Neural progenitor cell (in vitro differentiated cells): Measurements from ENCODE around the gene FOXI3. TPM values are rescaled to one million over a fixed set of nuclear protein-coding genes. Genes with fewer than 3 reads are reported as not detected.
"Not testable (repeated sequence)": the region's sequence is repeated elsewhere in the genome, so short reads cannot be mapped to it uniquely, and the experiment has no call there.

Source experiments
- DNase-seq: peaks from one replicate; pipeline ENCODE4 v3.0.0-alpha.2; 2016; ENCODE audit warnings: low spot score
- H2AFZ ChIP-seq: fragments of 200-600 bp; sonication (generic); replicated peaks from 2 replicates; pipeline ENCODE4 v1.6.1; 2016; ENCODE audit warnings: antibody characterized with exemption
- H3F3A ChIP-seq: fragments of 200-600 bp; sonication (generic); 2 replicates; pipeline ENCODE4 v1.6.1; 2016; ENCODE audit warnings: antibody characterized with exemption, low read depth
- H3K27ac ChIP-seq: fragments of 200-600 bp; sonication (generic); 2 replicates; pipeline ENCODE4 v1.5.1; 2016; ENCODE audit warnings: mild to moderate bottlenecking
- H3K27me3 ChIP-seq: fragments of 200-600 bp; sonication (generic); 2 replicates; pipeline ENCODE4 v1.6.1; 2016; ENCODE audit warnings: mild to moderate bottlenecking, moderate library complexity
- H3K36me3 ChIP-seq: fragments of 200-600 bp; sonication (generic); 2 replicates; pipeline ENCODE4 v1.5.1; 2016
- H3K4me1 ChIP-seq: fragments of 200-600 bp; sonication (generic); 2 replicates; pipeline ENCODE4 v1.6.1; 2016; ENCODE audit warnings: mixed run types
- H3K4me2 ChIP-seq: fragments of 200-600 bp; sonication (generic); 2 replicates; pipeline ENCODE4 v1.6.1; 2016
- H3K4me3 ChIP-seq: fragments of 200-600 bp; sonication (generic); 2 replicates; pipeline ENCODE4 v1.5.1; 2016
- H3K79me2 ChIP-seq: fragments of 200-600 bp; sonication (generic); 2 replicates; pipeline ENCODE4 v1.6.1; 2016; ENCODE audit warnings: low read depth
- H3K9ac ChIP-seq: fragments of 200-600 bp; sonication (generic); 2 replicates; pipeline ENCODE4 v1.6.1; 2016
- H3K9me3 ChIP-seq: fragments of 200-600 bp; sonication (generic); 2 replicates; pipeline ENCODE4 v1.5.1; 2016; ENCODE audit warnings: low read depth
- H4K20me1 ChIP-seq: fragments of 200-600 bp; sonication (generic); 2 replicates; pipeline ENCODE4 v1.6.1; 2016; ENCODE audit warnings: low read depth
- H3K27ac Mint-ChIP-seq: 3 replicates; pipeline ENCODE4 v1.8.0; 2021; ENCODE audit warnings: mixed read lengths
- H3K27me3 Mint-ChIP-seq: 2 replicates; pipeline ENCODE4 v1.8.0; 2022; ENCODE audit warnings: low read depth, mild to moderate bottlenecking, inconsistent platforms, moderate library complexity, mixed read lengths; ENCODE audit not compliant: insufficient read depth
- H3K36me3 Mint-ChIP-seq: 3 replicates; pipeline ENCODE4 v1.8.0; 2021; ENCODE audit warnings: mixed read lengths
- H3K4me1 Mint-ChIP-seq: 3 replicates; pipeline ENCODE4 v1.8.0; 2021; ENCODE audit warnings: mixed read lengths
- H3K4me3 Mint-ChIP-seq: 3 replicates; pipeline ENCODE4 v1.8.0; 2021; ENCODE audit warnings: mild to moderate bottlenecking, moderate library complexity, mixed read lengths
- H3K9me3 Mint-ChIP-seq: 3 replicates; pipeline ENCODE4 v1.8.0; 2020; ENCODE audit warnings: mixed read lengths
- CTCF ChIP-seq: fragments of 200-600 bp; sonication (generic); IDR thresholded peaks from 2 replicates; pipeline ENCODE4 v1.5.1; 2017; ENCODE audit warnings: antibody characterized with exemption, mild to moderate bottlenecking
- EZH2 ChIP-seq: fragments of 200-600 bp; sonication (generic); IDR thresholded peaks from 2 replicates; pipeline ENCODE4 v1.6.1; 2017; ENCODE audit warnings: antibody characterized with exemption, mild to moderate bottlenecking, moderate library complexity
- EZH2phosphoT487 ChIP-seq: fragments of 200-600 bp; sonication (generic); IDR thresholded peaks from 2 replicates; pipeline ENCODE4 v1.6.1; 2017; ENCODE audit warnings: antibody characterized with exemption
- total RNA-seq: library from RNA; depleted of rRNA; stranded (reverse); fragments of >200 nt; gene quantifications from 2 replicates; pipeline ENCODE4 v1.2.3, GENCODE V29; 2015; ENCODE audit warnings: low replicate concordance

The FOXI3 gene
- total RNA-seq, 1 donor from 2014 or later, result 0.51 TPM

DNA sequence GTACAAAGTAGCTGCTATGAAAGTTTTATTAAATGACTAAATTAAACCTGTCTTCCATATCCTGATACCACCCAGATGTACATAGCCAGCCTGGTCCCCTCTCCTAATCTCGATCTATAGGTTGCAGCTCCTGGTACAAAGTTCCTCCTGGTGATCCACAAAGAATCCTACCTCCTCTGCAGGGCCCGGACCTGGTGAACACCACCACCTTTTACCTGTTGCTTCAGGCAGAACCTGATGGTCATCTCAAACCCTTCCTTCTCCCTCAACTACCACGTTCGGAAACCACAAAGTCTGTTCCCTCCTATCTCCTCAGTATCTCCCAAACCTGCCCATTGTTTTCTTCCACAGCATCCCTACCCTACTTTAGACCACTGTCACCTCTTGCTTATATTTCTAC, 15.5 kb downstream of the FOXI3 start:
- H3K36me3 ChIP-seq, result no peaks in the 10 kb centered on the region
- Mint-ChIP-seq H3K36me3 (no peaks in the 10 kb centered on the region), H3K9me3 (peaks cover 2% of the 10 kb centered on the region), H3K27me3 (peaks cover 7% of the 10 kb centered on the region), H3K27ac (no peak overlapping the region), H3K4me1 (no peaks in the 10 kb centered on the region), H3K4me3 (no peak overlapping the region)
- H3K9ac ChIP-seq, result no peak overlapping the region
- TF ChIP-seq CTCF, result no peak
- TF ChIP-seq EZH2phosphoT487, result no peak
- TF ChIP-seq EZH2, result no peak
- H3K4me1 ChIP-seq, result no peaks in the 10 kb centered on the region
- H3K9me3 ChIP-seq, result no peaks in the 10 kb centered on the region
- no peaks in the 10 kb centered on the region for H3K79me2 ChIP-seq
- H3K27ac ChIP-seq, result no peak overlapping the region
- no peaks in the 10 kb centered on the region for H3F3A ChIP-seq
- no peak for DNase-seq
- H4K20me1 ChIP-seq, result no peaks in the 10 kb centered on the region
- H3K4me3 ChIP-seq, result no peak overlapping the region
- no peak overlapping the region for H2AFZ ChIP-seq
- H3K27me3 ChIP-seq, result no peaks in the 10 kb centered on the region
- no peak overlapping the region for H3K4me2 ChIP-seq

- no peak overlapping the region for H3K4me3 Mint-ChIP-seq
- DNase-seq, result no peak
- no peaks in the 10 kb centered on the region for H3K36me3 ChIP-seq
Observed at GRCh38 chr2:88429929-88430328, 22.6 kb downstream of the FOXI3 start.

GRCh38 chr2:88423733-88424132, 28.8 kb downstream of the FOXI3 start:
- H3K9ac ChIP-seq, result no peak overlapping the region
- Mint-ChIP-seq H3K27me3 (peaks cover 10% of the 10 kb centered on the region), H3K36me3 (no peaks in the 10 kb centered on the region), H3K4me1 (no peaks in the 10 kb centered on the region), H3K4me3 (no peak overlapping the region), H3K27ac (no peak overlapping the region), H3K9me3 (peaks cover 3% of the 10 kb centered on the region)
- no peak overlapping the region for H2AFZ ChIP-seq
- H3K9me3 ChIP-seq, result no peaks in the 10 kb centered on the region
- H3K36me3 ChIP-seq, result no peaks in the 10 kb centered on the region
- no peaks in the 10 kb centered on the region for H3K79me2 ChIP-seq
- TF ChIP-seq EZH2phosphoT487 (no peak), EZH2 (no peak), CTCF (no peak)
- no peaks in the 10 kb centered on the region for H3K4me1 ChIP-seq
- H3K4me2 ChIP-seq, result no peak overlapping the region
- no peaks in the 10 kb centered on the region for H3F3A ChIP-seq
- no peaks in the 10 kb centered on the region for H4K20me1 ChIP-seq
- no peak for DNase-seq
- H3K27ac ChIP-seq, result no peak overlapping the region
- H3K27me3 ChIP-seq, result no peaks in the 10 kb centered on the region
- H3K4me3 ChIP-seq, result no peak overlapping the region

More at GRCh38 chr2:88429929-88430328, 22.6 kb downstream of the FOXI3 start:
- TF ChIP-seq CTCF (no peak), EZH2 (no peak), EZH2phosphoT487 (no peak)
- H3K9me3 ChIP-seq, result no peaks in the 10 kb centered on the region
- peaks cover 9% of the 10 kb centered on the region for H3K9me3 Mint-ChIP-seq
- peaks cover 8% of the 10 kb centered on the region for H3K27me3 Mint-ChIP-seq
- no peak overlapping the region for H3K27ac Mint-ChIP-seq
- no peak overlapping the region for H3K27ac ChIP-seq
- no peaks in the 10 kb centered on the region for H3K79me2 ChIP-seq
- no peak overlapping the region for H2AFZ ChIP-seq
- H3K9ac ChIP-seq, result no peak overlapping the region
- H4K20me1 ChIP-seq, result no peaks in the 10 kb centered on the region
- no peaks in the 10 kb centered on the region for H3K36me3 Mint-ChIP-seq
- H3F3A ChIP-seq, result no peaks in the 10 kb centered on the region
- no peak overlapping the region for H3K4me2 ChIP-seq
- no peak overlapping the region for H3K4me3 ChIP-seq
- H3K27me3 ChIP-seq, result no peaks in the 10 kb centered on the region
- no peaks in the 10 kb centered on the region for H3K4me1 ChIP-seq
- no peaks in the 10 kb centered on the region for H3K4me1 Mint-ChIP-seq

DNA sequence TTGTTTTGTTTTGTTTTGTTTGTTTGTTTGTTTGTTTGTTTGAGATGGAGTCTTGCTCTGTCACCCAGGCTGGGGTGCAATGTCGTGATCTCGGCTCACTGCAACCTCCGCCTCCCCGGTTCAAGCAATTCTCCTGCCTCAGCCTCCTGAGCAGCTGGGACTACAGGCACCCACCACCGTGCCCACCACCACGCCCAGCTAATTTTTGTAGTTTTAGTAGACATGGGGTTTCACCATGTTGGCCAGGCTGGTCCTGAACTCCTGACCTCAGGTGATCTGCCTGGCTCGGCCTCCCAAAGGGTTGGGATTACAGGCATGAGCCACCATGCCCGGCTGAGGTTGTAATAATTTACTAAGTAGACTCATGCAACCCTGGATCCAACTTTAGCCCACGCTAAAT, 33.4 kb downstream of the FOXI3 start:
- H3K9me3 Mint-ChIP-seq, DNase-seq, H3K27ac ChIP-seq, H3K4me2 ChIP-seq, H3K36me3 Mint-ChIP-seq, H3K79me2 ChIP-seq, H4K20me1 ChIP-seq, H3K27ac Mint-ChIP-seq, H3K9ac ChIP-seq, H3K4me3 ChIP-seq, H3K27me3 ChIP-seq, H2AFZ ChIP-seq, H3K36me3 ChIP-seq, H3K4me3 Mint-ChIP-seq, H3K9me3 ChIP-seq: not testable (repeated sequence)
- Mint-ChIP-seq H3K4me1 (peaks cover 11% of the 10 kb centered on the region), H3K27me3 (peaks cover 12% of the 10 kb centered on the region)
- H3K4me1 ChIP-seq, result peaks cover 19% of the 10 kb centered on the region
- peaks cover 30% of the 10 kb centered on the region for H3F3A ChIP-seq
